Hepatic stellate cell (primary cell): Measurements from ENCODE around the gene RAC3.

Experiments
- DNase-seq: peaks from one replicate; pipeline ENCODE4 v3.0.0; 2011; ENCODE audit warnings: low spot score

Gene RAC3

DNA sequence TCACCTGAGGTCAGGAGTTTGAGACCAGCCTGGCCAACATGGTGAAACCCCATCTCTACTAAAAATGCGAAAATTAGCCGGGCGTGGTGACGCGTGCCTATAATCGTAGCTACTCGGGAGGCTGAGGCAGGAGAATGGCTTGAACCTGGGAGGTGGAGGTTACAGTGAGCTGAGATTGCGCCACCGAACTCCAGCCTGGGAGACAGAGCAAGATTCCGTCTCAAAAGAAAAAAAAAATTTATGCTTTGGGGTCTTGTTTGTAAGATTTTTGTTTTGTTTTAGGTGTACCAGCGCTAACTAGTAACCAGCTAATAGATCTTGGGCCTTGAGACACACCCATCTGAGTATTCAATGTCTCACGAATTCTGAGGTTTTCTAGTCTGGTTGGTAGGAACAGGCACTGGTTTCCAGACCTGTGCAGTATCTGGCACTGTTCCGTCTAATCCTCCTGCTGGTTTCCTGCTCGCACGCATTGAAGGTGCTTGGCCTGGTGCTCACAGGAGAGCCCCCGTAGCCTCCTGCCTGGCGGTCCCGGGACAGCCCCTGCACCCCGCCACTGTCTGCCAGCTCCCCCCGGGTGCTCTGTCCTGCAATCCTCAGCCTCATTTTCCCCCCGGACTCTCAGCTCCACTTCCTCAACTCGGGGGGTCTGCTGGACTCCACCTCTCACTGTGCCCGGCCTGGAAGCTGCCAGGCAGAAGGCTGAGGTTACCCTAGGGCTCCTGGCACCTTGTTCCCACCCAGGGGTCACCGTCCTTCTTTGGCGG, 44.7 kb downstream of the RAC3 start:
- DNase-seq = no peak

DNA sequence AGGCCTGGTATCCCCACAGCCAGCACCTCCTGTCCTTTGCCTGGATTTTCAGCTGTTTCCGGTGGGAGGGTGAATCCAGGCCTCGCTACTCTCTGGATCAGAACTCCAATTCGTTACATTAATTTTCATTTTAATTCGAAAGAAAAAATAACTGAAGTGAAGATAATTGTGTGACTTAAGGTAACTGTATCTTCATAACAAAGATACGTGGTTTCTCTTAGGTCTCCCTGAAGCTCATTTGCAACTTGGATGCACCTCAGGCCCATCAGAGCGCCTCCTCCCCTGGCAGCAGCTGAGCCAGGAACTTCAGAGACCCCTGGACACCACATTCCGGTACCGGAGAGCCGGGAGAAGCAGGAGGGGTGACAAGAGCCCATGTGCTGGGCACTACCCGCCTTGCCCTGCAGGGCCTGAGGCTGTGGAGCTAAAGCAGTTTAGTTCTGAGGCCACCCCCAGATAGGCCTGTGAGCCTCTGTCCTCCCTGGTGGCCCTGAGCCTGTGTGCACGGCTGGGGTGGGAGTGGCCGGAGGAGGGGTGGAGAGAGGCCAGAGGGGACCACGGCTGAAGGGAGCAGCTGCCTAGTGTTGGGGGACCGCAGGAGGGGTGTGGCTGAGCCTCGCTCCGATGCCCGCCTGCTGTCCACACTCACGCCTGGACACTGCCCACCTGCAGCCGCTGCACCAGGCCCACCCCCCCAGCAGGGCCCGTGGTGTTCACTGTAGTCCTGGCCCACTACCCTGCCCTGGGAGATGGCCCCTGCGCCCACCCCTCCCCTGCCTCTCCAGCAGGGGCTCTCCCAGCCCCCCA, 45.5 kb downstream of the RAC3 start:
- no peak for DNase-seq

DNA sequence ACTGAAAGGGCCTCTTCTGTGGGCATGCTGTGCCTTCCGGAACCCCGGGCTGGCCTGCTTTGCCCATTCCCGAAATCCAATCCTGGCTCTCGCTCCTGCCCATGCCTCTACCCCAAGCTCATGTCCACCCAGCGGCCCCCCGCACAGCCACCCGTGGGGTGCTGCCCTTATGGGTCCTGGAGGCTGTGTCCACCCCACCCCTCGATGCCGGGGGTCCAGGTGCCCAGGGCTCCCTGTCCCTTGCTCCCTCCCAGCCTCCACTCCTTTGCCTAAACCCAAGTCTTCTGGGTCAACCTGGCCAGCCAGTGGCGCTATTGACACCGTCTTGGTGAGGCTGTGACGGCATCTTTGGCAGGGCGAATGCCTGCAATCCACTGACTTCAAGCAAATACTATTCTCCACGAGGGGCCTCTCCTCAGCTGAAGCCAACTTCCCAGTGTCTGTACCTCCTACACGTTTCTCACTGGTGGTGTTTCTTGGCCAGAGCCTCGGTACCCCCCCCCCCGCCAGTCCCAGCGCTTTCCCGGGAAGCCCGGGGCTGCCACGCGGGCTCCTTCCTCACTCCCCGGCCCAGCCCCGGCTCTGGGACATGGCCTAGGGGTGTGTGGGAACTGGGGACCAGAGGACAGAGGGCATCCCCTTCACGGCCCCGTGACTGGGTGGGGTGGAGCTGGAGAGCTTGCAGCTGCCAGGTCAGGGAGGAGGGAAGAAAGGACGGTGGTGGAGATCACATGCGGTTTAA, 46.3 kb downstream of the RAC3 start:
- no peak for DNase-seq

DNA sequence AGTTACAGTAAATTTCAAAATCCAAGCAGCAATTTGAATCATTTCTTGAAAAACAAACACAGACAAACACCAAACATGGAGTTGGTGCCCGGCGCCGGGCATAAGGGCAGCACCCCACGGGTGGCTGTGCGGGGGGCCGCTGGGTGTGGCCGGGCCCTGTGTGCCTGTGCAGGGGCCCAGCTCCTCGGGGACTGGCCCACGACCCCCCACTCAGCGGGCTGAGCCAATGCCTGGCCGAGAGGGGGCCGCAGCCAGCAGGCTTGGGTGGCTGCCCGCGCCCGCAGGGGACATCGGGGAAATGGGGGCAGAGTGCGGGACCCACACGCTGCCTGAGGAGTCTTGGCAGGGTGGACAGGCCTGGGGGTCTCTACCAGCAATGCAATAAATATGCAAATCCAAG, 47.0 kb downstream of the RAC3 start:
- no peak for DNase-seq

DNA sequence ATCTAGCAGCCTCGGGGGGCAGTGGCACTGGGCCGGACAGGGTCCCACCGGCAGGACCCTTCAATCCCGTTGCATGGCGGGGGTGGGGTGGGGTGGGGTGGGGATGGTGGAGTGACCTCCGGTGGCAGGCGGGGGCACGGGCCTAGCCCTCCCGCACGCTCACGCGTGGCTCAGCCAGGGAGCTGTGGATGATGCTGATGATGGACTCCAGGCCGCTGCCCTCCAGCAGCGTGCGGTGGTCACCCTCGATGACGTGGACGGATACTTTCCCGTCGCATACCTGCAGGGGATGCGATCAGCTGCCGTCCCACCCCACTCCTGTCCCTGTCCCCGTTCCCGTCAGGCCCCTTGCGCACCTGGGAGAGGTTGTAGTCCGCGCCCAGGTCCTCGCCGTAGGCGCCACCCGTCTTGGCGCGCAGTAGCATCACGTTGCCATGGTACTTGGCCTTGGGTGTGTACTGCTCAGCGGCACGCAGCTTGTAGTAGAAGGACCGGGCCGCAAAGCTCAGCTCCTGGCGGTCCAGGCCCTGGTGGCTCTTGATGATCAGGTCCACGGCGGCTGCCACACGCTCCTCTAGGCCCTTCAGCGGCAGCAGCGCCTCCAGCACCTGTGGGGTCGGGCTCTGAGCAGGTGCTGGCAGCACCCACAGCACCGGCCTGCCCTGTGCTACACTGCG, 47.7 kb downstream of the RAC3 start:
- DNase-seq = no peak

DNA sequence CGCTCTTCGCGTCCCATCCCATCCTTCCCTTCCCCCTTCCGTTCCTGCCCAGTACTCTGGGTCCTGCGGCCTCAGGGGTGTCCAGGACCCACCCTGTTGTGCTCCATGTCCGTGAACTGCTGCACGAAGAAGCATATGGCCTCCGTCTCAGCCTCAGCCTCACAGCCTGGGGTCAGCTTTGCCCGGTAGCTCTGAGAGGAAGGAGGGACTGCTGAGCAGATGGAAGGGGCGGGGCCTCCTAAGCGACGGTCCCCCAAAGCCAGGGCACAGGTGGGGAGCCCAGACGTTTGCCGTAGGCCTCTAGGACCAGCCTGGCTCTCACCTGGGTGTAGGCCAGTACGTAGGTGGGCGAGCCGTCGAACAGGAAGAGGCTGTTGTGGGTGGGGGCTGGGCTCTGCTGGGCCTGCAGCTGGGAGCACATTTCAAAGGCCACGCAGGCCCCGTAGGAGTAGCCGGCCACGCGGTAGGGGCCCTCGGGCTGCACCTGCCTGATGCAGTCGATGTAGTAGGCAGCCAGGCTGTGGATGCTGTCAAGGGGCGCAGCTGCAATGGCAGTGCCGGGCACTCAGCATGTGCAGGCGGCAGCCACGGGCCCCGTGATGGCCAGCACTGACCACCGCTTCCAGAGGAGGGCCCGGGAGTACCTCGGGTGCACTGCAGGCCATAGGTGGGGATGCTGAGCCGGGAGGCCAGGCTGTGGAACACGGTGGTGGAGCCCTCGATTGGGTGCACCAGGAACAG, 48.7 kb downstream of the RAC3 start:
- no peak for DNase-seq

DNA sequence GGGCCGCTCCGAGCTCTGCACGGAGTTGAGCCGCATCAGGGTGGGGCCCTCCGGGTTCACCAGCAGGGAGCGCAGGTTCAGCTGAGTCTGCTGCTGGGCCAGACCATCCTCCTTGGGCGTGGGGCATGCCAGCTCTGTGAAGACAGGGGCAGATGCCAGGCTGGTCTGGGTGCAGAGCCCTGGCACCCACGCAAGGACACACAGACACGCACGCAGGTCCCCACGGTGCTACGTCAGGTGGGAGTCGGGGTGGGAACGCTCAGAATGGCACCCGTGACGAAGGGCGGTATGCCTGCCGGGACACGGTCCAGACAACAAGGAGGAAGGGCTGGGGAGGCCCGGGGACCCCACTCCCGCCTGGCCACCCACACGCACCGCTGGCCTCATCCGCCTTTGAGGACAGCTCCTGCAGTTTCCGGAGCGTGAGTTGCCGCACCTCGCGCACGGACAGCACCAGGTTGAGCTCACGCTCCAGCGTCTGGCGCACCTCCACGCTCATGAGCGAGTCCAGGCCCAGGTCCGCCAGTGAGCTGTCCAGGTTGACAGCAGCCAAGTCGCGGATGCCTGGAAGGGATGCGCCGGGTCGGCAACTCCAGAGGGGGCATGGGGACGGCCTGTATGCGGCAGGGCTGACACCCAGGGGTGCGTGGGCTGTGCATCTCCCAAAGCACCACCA, 49.4 kb downstream of the RAC3 start:
- no peak for DNase-seq

DNA sequence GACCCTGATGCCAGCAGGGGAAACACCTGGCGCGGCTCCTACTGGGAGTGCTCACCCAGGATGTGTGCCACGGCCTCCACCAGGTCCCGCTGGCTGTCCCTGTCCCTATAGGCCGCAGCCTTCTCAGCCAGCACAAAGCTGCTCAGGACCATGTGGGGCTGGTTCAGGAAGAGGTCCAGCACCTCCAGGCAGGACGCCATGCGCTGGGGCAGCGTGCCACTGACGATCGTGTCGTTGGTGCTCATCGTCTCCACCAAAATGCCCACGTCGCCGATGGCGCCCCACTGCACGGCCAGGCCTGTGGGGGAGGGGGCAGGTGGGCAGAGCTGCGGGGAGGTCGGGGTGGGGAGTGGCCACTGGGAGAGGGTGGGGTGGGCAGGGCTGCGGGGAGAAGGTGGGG, 50.1 kb downstream of the RAC3 start:
- no peak for DNase-seq

DNA sequence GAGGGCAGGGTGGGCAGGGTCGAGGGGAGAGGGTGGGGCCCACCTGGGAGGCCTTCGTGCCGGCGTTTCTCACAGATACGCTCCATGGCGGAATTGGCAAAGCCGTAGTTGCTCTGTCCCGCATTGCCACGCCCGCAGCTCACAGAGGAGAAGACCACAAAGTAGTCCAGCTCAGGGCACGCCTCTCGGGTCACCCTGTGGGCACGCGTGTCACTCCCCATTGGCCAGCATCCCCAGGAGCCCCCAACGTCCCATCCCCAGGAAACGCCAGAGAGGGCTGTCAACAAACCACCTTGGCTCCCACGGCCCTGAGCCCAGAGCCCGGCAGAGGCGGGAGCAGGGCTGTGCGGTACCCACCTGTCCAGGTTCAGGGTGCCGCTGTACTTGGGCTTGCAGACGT, 50.5 kb downstream of the RAC3 start:
- no peak for DNase-seq

DNA sequence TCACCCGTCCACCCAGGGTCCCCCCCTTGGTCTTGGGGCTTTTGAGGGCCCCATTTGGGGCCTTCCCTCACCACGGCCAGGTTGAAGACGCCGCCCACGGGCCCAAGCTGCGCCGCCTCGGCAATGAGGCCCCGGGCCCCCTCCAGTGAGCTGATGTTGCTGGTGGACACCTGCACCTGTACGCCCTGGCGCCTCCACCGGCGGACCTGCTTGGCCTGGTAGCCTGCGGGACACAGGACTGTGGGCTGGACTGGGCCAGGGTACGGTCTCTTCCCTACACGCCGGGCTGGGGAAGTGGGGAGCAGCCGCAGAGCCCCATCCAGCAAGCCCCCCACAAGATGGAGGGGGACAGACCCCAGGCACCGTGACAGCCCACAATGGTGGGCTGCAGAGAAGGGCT, 51.0 kb downstream of the RAC3 start:
- DNase-seq = no peak

DNA sequence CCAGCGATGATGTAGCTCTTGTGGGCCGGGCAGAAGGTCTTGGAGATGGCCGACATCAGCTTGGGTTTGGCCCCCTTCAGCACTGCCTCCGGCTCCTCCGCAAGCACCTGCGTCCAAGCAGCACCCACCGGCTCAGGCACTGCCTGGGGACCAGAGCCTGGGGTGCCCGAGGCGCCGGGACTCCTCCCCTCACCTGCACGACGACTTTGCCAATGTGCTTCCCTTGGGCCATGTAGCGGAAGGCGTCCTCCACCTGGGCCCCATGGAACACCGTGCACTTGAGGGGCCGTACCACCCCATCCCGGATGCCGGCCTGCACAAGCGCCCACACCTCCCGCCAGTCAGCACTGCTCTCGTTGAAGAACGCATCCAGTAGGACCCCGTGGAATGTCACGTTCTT, 51.5 kb downstream of the RAC3 start:
- no peak for DNase-seq
